Stimulated activated CD8-positive, alpha-beta memory T cell treated with anti-CD3 and anti-CD28 coated beads, Interleukin-4, amount 100 ng/mL, for 48 hours (primary cell): ENCODE measurements around the gene EFCC1.
A peak's percentile ranks its signal among the peaks of the same experiment; 100 is the strongest.
"Not testable (repeated sequence)": the region's sequence is repeated elsewhere in the genome, so short reads cannot be mapped to it uniquely, and the experiment has no call there.

ENCODE experiments used
- DNase-seq: peaks from one replicate; pipeline ENCODE4 v3.0.0-alpha.2; 2020

Gene EFCC1

GRCh38 chr3:129059311-129059958 is 58.3 kb downstream of the EFCC1 start:
- no peak for DNase-seq

GRCh38 chr3:129060276-129061022 is 59.3 kb downstream of the EFCC1 start, which contains the start of gene GP9:
Gene GP9 (plus strand): TSS chr3:129060779. CDS start chr3:129061740, 961 bp downstream.
- DNase-seq, result no peak

GRCh38 chr3:129061023-129061887 is 60.2 kb downstream of the EFCC1 start:
- DNase-seq, result no peak

- no peak for DNase-seq
Observed at GRCh38 chr3:129061888-129062834, 61.1 kb downstream of the EFCC1 start.

GRCh38 chr3:129063091-129063640 is 62.1 kb downstream of the EFCC1 start:
- no peak for DNase-seq

GRCh38 chr3:129063841-129064482 is 62.9 kb downstream of the EFCC1 start:
- no peak for DNase-seq

- DNase-seq, result no peak
Observed at GRCh38 chr3:129065016-129065719, 64.1 kb downstream of the EFCC1 start.

- DNase-seq, result no peak
Observed at GRCh38 chr3:129065720-129066073, 64.6 kb downstream of the EFCC1 start.

- not testable (repeated sequence) for DNase-seq
Observed at GRCh38 chr3:129067719-129068118, 66.6 kb downstream of the EFCC1 start.

GRCh38 chr3:129068291-129068886 is 67.3 kb downstream of the EFCC1 start:
- DNase-seq, result peak; percentile 34

- DNase-seq, result not testable (repeated sequence)
Observed at GRCh38 chr3:129069313-129070085, 68.4 kb downstream of the EFCC1 start.

GRCh38 chr3:129070086-129070885 is 69.2 kb downstream of the EFCC1 start:
- DNase-seq, result no peak

- no peak for DNase-seq
Observed at GRCh38 chr3:129077222-129077621, 76.1 kb downstream of the EFCC1 start.

GRCh38 chr3:129078510-129078909 is 77.4 kb downstream of the EFCC1 start:
- no peak for DNase-seq

GRCh38 chr3:129081503-129081902 is 80.4 kb downstream of the EFCC1 start:
- DNase-seq, result no peak

- DNase-seq, result no peak
Observed at GRCh38 chr3:129082026-129082425, 80.9 kb downstream of the EFCC1 start.

- DNase-seq, result no peak
Observed at GRCh38 chr3:129084501-129084900, 83.4 kb downstream of the EFCC1 start.

- no peak for DNase-seq
Observed at GRCh38 chr3:129085165-129085715, 84.1 kb downstream of the EFCC1 start.
